Activated B cell treated with CpG ODN at 0.5 μM for 24 hours (primary cell): ENCODE measurements around the gene MAP3K2. TPM values are rescaled to one million over a fixed set of nuclear protein-coding genes. Genes with fewer than 3 reads are reported as not detected.

Experiments used
- ATAC-seq: fragments of 200-7000 bp; cut with Tn5 transposase; one replicate; pipeline ENCODE4 v1.10.0; 2021; ENCODE audit warnings: low read depth, mild to moderate bottlenecking, moderate library complexity
- CTCF ChIA-PET: fragments of 350-600 bp; sonication (Branson Sonifier 250); formaldehyde crosslinking; loops from one replicate; lab custom pipeline; 2021; ENCODE audit warnings: antibody characterized with exemption; lab: Charles Lee
- POLR2A ChIA-PET: fragments of 350-600 bp; sonication (Branson Sonifier 250); formaldehyde crosslinking; loops from one replicate; lab custom pipeline; 2021; ENCODE audit warnings: antibody characterized with exemption; lab: Charles Lee
- DNase-seq: peaks from one replicate; pipeline ENCODE4 v3.0.0; 2022
- H3K27ac Mint-ChIP-seq: one replicate; pipeline ENCODE4 v1.8.0; 2020; ENCODE audit warnings: mixed read lengths
- H3K27me3 Mint-ChIP-seq: one replicate; pipeline ENCODE4 v1.8.0; 2021; ENCODE audit warnings: mixed read lengths
- H3K36me3 Mint-ChIP-seq: one replicate; pipeline ENCODE4 v1.8.0; 2021; ENCODE audit warnings: low read depth, mixed read lengths
- H3K4me1 Mint-ChIP-seq: one replicate; pipeline ENCODE4 v1.8.0; 2021; ENCODE audit warnings: mixed read lengths
- H3K4me3 Mint-ChIP-seq: one replicate; pipeline ENCODE4 v1.8.0; 2020; ENCODE audit warnings: mild to moderate bottlenecking, mixed read lengths
- H3K9me3 Mint-ChIP-seq: one replicate; pipeline ENCODE4 v1.8.0; 2020; ENCODE audit warnings: mixed read lengths
- intact Hi-C: fragments of 100-400 bp; cut with micrococcal nuclease; formaldehyde crosslinking; loops from one replicate; pipeline ENCODE4 v1.15.1; 2024
- total RNA-seq: library from RNA; stranded (reverse); gene quantifications from 2 replicates; pipeline ENCODE4 v1.2.3, GENCODE V29; 2022
- TF ChIP-seq, protein P1 (sequence below): fragments of 200-600 bp; IDR thresholded peaks from one replicate; pipeline ENCODE4 v1.8.0; 2022; ENCODE audit warnings: antibody characterized with exemption, mild to moderate bottlenecking

The MAP3K2 gene
- total RNA-seq, 1 donor from 2014 or later: 77.7 TPM

DNA sequence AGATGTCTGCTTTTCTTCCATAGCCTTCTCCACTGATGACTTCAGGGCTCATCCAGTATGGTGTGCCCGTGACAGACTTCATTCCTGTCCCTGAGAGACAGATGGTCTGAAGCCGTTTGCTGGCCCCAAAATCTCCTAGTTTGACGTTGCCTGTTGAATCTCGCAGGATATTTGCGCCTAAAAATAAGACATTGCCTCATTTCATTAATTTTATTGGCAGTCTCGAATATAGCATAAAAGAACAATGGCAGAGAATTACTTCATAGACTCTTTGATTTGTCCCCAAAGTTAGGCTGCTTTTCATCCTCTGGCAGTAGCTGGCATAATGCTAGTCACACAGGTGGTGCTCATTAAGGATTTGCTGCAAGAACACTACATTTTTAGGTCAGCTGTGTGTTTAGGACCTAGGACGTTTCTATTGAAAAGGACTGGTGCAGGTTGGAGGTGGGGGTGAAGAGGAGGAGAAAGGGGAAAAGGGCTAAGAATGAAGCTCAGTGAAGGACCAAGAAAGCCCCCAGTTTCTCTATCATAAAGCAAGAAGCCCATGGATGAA is 79.1 kb downstream of the MAP3K2 start:
- ATAC-seq (no peak), DNase-seq (no peak)
- H3K4me3 Mint-ChIP-seq: no peak overlapping the region
- peaks cover 70% of the 10 kb centered on the region for H3K36me3 Mint-ChIP-seq
- intact Hi-C loops: no loop called here
- ChIA-PET POLR2A (interaction anchor here (0.5 kb wide), 1 partner anchor 13 kb away, joined by 4 read pairs; no protein-coding TSS in a partner anchor), CTCF (interaction anchor here (1.3 kb wide), 1 partner anchor 171 kb away, joined by 4 read pairs; no protein-coding TSS in a partner anchor)
- no peaks in the 10 kb centered on the region for H3K9me3 Mint-ChIP-seq
- H3K4me1 Mint-ChIP-seq: peaks cover 19% of the 10 kb centered on the region
- TF ChIP-seq, protein P1, sequence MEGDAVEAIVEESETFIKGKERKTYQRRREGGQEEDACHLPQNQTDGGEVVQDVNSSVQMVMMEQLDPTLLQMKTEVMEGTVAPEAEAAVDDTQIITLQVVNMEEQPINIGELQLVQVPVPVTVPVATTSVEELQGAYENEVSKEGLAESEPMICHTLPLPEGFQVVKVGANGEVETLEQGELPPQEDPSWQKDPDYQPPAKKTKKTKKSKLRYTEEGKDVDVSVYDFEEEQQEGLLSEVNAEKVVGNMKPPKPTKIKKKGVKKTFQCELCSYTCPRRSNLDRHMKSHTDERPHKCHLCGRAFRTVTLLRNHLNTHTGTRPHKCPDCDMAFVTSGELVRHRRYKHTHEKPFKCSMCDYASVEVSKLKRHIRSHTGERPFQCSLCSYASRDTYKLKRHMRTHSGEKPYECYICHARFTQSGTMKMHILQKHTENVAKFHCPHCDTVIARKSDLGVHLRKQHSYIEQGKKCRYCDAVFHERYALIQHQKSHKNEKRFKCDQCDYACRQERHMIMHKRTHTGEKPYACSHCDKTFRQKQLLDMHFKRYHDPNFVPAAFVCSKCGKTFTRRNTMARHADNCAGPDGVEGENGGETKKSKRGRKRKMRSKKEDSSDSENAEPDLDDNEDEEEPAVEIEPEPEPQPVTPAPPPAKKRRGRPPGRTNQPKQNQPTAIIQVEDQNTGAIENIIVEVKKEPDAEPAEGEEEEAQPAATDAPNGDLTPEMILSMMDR: no peak
- H3K27ac Mint-ChIP-seq: no peak overlapping the region
- H3K27me3 Mint-ChIP-seq: no peaks in the 10 kb centered on the region

- intact Hi-C loops: no loop called here
- peak overlapping the region; percentile 22 for H3K27ac Mint-ChIP-seq
- CTCF ChIA-PET: interaction anchor here (0.7 kb wide), 1 partner anchor 44 kb away, joined by 3 read pairs; no protein-coding TSS in a partner anchor
Observed at GRCh38 chr2:127305990-127306585, 81.7 kb downstream of the MAP3K2 start.

DNA sequence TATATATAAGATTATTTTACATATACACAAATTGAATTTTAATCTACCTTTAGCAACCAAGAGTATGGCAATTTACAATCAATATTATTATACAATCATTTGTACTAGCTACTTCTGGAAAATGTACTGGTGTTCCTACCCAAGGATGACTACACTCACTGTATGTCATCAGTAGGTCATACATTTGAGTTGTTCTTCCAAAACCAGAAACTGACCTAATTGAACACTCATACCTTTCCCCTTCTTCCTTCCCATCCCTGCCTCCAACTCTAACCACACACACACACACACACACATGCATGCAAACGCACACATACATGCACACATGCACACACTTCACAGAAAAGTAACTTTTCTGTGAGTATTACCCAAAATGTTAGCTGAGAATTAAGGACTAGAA is 85.6 kb downstream of the MAP3K2 start:
- CTCF ChIA-PET: no interaction called here
- Mint-ChIP-seq H3K9me3 (no peaks in the 10 kb centered on the region), H3K27ac (no peak overlapping the region), H3K36me3 (peaks cover 26% of the 10 kb centered on the region), H3K4me1 (peaks cover 11% of the 10 kb centered on the region), H3K27me3 (no peaks in the 10 kb centered on the region), H3K4me3 (no peak overlapping the region)
- TF ChIP-seq, protein P1: no peak
- DNase-seq (no peak), ATAC-seq (no peak)
- POLR2A ChIA-PET: interaction anchor here (0.7 to 2.0 kb wide), 2 partner anchors 8 to 86 kb away, joined by 3 to 6 read pairs; partner anchors contain the start of gene ERCC3
- intact Hi-C loops: no loop called here

More at GRCh38 chr2:127305990-127306585, 81.7 kb downstream of the MAP3K2 start:
- POLR2A ChIA-PET: interaction anchor here (0.7 kb wide), 1 partner anchor 23 kb away, joined by 5 read pairs; no protein-coding TSS in a partner anchor
- ATAC-seq (no peak), DNase-seq (no peak)
- Mint-ChIP-seq H3K4me1 (peaks cover 11% of the 10 kb centered on the region), H3K27me3 (no peaks in the 10 kb centered on the region), H3K36me3 (peaks cover 54% of the 10 kb centered on the region), H3K4me3 (no peak overlapping the region), H3K9me3 (no peaks in the 10 kb centered on the region)
- TF ChIP-seq, protein P1: no peak

- H3K27me3 Mint-ChIP-seq: no peaks in the 10 kb centered on the region
- TF ChIP-seq, protein P1: no peak
- H3K36me3 Mint-ChIP-seq: peaks cover 41% of the 10 kb centered on the region
- ATAC-seq (peak; percentile 98), DNase-seq (peak; percentile 78)
- POLR2A ChIA-PET: interaction anchor here (0.6 to 1.9 kb wide), 13 partner anchors 8 to 797 kb away, joined by 3 to 22 read pairs (median 3); partner anchors contain the start of genes IWS1, SAP130 and UGGT1
- no peaks in the 10 kb centered on the region for H3K9me3 Mint-ChIP-seq
- CTCF ChIA-PET: interaction anchor here (0.9 to 1.4 kb wide), 3 partner anchors 122 to 185 kb away, joined by 3 to 10 read pairs (median 3); no protein-coding TSS in a partner anchor
- H3K4me1 Mint-ChIP-seq: peaks cover 25% of the 10 kb centered on the region
- peak within 1 kb of the TSS; percentile 95 for H3K27ac Mint-ChIP-seq
- intact Hi-C loops: loop anchor here (1.0 to 10.0 kb wide), 6 partner anchors 123 to 797 kb away; partner anchors contain the start of genes POLR2D, SAP130 and UGGT1
- peak within 1 kb of the TSS; percentile 97 for H3K4me3 Mint-ChIP-seq
Observed at GRCh38 chr2:127293748-127294562, 93.8 kb downstream of the MAP3K2 start, which contains the start of gene ERCC3. ERCC3 (minus strand) TSS chr2:127294144; CDS start chr2:127294081, 63 bp downstream.
